PC-9 (cell line): Measurements from ENCODE around the gene FFAR4.

ENCODE experiments used
- CTCF ChIP-seq: fragments of 200-600 bp; sonication (generic); conservative IDR thresholded peaks from 2 replicates; pipeline ENCODE4 v1.6.1; 2017; ENCODE audit warnings: mixed run types, antibody characterized with exemption, mild to moderate bottlenecking, moderate library complexity
- EZH2 ChIP-seq: fragments of 200-600 bp; sonication (generic); IDR thresholded peaks from 2 replicates; pipeline ENCODE4 v1.8.0; 2017; ENCODE audit warnings: antibody characterized with exemption, low read depth

- TF ChIP-seq CTCF: no peak
- TF ChIP-seq EZH2: no peak
Measured at GRCh38 chr10:93579089-93579488, 12.6 kb downstream of the FFAR4 start.
